Activated naive CD4-positive, alpha-beta T cell treated with anti-CD3 and anti-CD28 coated beads, Interleukin-2, amount 50 U/mL, for 16 hours (primary cell): Measurements from ENCODE around the gene RAVER2.
"Not testable (repeated sequence)": the region's sequence is repeated elsewhere in the genome, so short reads cannot be mapped to it uniquely, and the experiment has no call there.

Experiments used
- DNase-seq: peaks from one replicate; pipeline ENCODE4 v3.0.0-alpha.2; 2020

RAVER2 gene

GRCh38 chr1:64744492-64745180, at the start of gene RAVER2:
RAVER2 (plus strand) TSS chr1:64745075; CDS start chr1:64745173, 98 bp downstream.
- peak; percentile 68 for DNase-seq

DNA sequence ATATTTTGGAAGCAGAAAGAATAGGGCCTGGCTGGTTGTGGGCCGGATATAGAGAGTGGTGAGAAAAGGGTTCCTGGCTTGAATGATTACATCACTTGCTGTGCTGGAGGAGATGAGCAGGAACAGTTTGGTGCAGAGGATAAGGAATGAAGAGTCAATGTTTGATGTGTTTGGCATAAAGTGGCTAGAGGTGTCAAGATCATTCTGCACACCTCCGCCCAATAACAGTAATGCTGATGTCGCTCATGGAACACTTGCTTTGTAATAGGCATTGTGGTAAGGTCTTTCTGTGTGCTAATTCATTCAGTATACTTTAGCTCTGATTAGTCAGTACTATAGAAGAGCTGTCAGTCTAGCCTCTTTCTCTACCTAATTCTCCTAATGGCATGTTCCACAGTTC, 48.0 kb upstream of the RAVER2 start:
- no peak for DNase-seq

GRCh38 chr1:64699327-64699726, 45.5 kb upstream of the RAVER2 start:
- DNase-seq: no peak

DNA sequence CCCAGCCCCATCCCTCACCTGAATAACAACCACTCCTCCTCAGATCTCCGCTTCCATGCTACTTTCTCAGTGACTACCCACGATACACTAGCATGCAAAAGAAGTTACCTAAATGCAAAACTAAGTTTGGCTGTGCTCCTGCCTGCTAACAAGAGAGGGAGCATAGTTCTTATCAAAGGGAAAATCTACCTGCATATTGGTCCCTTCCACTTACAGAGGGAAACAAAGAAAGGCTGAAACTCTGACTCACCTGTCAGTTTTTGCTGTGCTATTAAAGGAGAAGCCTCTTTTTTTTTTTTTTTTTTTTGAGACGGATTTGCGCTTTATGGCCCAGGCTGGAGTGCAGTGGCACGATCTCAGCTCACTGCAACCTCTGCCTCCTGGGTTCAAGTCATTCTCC, 43.8 kb upstream of the RAVER2 start:
- DNase-seq: no peak

DNA sequence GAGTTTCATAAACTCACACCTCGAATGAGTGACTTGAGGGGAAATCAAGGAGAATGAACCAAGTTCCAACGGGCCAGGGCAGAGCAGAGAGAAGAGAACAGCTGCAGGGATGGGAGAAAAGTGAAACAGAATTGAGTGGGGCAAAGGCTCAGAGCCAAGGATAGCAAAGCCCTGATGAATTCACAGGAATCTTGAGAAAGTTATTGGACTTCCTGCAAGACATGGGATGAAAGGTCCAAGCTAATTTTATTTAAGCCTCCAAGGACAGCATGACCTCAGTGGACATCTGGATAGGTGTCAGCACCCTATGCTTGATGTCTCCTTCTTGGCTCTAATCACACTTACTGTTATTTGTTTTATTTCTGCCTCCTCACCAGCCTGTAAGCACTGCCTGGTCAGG, 43.0 kb upstream of the RAVER2 start:
- DNase-seq: no peak

- not testable (repeated sequence) for DNase-seq
These were observed 42.2 kb upstream of the RAVER2 start for GRCh38 chr1:64702670-64703069.

- DNase-seq: no peak
These were observed 41.3 kb upstream of the RAVER2 start for GRCh38 chr1:64703600-64703999.

DNA sequence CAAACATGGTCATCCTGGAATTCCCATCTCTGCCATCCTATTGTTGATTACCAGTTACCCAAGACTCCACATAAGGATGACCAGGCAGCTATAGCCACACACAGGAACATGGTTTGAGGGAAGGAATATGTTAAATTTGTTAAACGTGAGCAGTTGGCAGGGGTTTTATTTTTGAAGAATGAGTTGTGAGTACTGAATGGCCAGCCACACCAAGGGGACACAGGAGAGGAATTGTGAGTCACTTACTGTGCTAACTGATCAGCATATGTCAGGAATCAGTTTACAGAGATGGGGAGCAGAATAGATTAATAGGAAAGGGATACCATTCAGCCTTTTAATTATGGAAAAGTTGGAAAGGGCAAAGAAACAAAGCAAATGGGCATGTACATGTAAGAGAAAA, 39.3 kb upstream of the RAVER2 start:
- DNase-seq: no peak

GRCh38 chr1:64711266-64711665, 33.6 kb upstream of the RAVER2 start:
- DNase-seq: no peak

GRCh38 chr1:64712049-64712448, 32.8 kb upstream of the RAVER2 start:
- DNase-seq: no peak

GRCh38 chr1:64715186-64715585, 29.7 kb upstream of the RAVER2 start:
- DNase-seq: no peak

- DNase-seq: no peak
These were observed 23.7 kb upstream of the RAVER2 start for GRCh38 chr1:64721135-64721534.

DNA sequence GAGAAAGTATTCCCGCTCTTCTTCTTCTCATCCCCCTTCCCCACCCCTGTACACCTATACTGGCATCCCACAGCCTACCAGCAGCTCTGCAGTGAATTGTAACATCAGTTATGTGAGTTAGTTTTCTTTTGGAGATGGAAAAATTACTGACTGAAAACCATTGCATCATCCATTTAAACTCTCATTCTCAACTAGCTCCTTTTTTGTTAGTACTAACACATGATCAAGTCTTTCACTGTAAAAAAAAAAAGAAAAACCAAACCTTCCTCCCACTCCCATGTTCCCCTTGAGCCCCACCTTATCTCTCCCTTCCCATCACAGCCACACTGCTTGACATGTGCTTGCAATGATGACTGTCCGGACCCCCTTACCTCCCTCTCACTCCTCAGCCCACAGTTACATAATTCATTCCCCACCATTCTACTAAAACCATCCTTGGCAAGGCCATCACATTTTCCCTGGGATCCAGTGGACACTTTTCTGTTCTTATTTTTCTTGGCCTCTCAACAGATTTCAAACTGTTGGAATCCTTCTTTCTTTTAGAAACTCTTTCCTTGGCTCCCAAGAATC, 23.2 kb upstream of the RAVER2 start:
- DNase-seq: no peak

DNA sequence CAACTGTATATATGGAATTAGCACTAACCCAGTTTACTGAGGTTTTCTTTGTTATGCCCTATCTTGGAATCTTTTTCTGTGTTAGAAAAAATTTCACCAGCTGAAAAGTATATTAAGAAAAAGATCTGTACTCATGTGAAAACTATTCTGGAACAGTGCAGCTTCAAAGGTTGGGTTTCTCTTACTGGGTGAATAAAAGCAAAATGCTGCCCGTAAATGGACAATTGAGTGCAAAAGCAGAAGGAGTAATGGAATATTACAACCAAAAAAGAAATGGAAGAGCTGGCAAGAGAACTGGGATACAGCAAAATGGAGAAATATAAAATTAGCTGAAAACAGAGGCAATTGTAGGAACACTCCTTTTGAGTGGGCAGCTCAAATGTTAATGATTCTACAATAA, 17.0 kb upstream of the RAVER2 start:
- DNase-seq: no peak

GRCh38 chr1:64733581-64734286, 11.1 kb upstream of the RAVER2 start:
- DNase-seq: no peak

GRCh38 chr1:64734287-64734652, 10.6 kb upstream of the RAVER2 start:
- DNase-seq: no peak

- not testable (repeated sequence) for DNase-seq
These were observed 4.2 kb upstream of the RAVER2 start for GRCh38 chr1:64740687-64741086.

- no peak for DNase-seq
These were observed 852 bp upstream of the RAVER2 start for GRCh38 chr1:64743954-64744491.

- peak; percentile 11 for DNase-seq
These were observed 508 bp downstream of the RAVER2 start for GRCh38 chr1:64745181-64745985.

GRCh38 chr1:64745986-64746940, 1.4 kb downstream of the RAVER2 start:
- DNase-seq: no peak

DNA sequence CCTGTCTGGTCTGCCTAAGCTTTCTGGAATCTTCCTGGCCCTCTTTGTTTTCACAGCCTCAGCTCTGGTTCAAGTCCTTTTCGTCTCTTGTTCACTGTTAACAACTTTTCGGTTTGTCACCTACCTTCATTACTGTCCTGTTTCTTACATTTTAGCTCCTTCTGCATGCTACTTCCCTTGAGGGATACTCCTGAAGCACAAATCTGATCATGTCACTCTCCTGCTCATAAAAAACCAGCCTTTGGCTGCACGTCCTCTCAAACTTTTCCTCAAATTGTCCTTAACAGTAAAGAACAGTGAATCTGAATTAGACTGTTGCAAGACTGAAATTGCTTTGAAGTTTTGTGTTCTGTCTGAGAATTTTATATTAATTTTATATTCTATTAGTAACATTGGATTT, 3.3 kb downstream of the RAVER2 start:
- no peak for DNase-seq

- no peak for DNase-seq
These were observed 3.8 kb downstream of the RAVER2 start for GRCh38 chr1:64748706-64749105.
